GM19468 (cell line): ENCODE data around the gene BLVRA.
A peak's percentile ranks its signal among the peaks of the same experiment; 100 is the strongest.

Experiments
- ATAC-seq: cut with Tn5 transposase; IDR thresholded peaks from one replicate; pipeline ENCODE4 v1.9.1; 2021; ENCODE audit warnings: mild to moderate bottlenecking, moderate library complexity, moderate number of reproducible peaks; ENCODE audit not compliant: unreplicated experiment; ENCODE audit errors: extremely low read depth

Gene BLVRA

DNA sequence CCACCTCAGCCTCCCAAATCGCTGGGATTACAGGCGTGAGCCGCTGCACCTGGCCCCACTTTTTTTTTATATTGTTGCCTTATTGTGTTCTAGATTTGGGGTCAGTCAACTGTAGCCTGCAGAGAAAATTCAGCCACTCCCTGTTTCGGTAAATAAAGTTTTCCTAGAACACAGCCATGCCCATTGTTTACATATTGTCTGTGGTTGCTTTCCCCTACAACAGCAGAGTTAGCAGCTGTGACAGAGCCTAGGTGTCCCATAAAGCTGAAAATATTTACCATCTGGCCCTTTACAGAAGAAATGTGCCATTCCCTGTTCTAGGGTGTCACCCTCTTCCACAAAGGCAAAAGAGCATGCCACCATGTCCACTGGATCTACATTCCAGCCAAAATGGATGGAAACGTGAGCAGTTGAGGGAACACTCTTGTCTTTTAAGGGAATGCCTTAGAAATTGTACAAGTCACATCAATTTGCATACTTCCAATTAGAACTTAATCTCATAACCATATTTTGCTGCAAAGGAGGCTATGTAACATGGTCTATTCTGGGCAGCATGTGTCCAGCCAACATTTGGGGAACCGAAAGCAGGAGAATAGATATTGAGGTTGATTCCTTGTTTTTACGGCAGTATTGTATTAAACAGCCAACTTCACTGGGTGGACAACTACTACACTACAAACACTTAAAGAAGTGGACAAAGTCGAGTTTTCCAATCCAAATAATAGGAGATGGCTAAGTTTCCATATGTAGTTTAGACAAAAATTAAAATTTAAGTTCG lies 11.0 kb upstream of the BLVRA start:
- no peak for ATAC-seq

DNA sequence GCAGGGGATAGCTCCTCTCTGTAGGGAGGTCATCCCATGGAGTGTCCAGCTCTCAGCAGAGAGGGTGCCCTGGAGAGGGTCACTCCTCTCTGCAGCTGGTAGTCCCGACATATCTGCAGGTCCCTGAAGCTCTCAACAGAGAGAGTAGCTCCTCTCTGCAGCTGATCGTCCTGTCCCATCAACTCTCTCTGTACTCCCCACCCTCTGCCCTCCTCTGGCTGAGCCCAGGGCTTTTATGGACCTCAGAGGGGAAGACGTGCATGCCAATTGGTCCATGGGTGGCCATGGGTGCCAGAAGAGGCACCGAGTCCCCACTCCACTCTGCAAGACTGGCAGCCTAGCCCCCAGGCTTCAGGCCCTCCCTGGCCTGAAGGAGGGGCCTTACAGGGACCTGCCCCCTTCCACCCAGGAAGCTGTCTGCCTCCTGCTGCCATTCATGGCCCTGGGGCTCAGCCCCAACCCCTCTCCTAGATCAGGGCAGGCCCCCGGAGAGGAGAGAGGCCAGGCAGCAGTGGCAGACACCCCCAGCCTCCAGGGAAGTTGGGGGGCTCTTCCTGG lies 9.0 kb upstream of the BLVRA start:
- ATAC-seq: no peak

DNA sequence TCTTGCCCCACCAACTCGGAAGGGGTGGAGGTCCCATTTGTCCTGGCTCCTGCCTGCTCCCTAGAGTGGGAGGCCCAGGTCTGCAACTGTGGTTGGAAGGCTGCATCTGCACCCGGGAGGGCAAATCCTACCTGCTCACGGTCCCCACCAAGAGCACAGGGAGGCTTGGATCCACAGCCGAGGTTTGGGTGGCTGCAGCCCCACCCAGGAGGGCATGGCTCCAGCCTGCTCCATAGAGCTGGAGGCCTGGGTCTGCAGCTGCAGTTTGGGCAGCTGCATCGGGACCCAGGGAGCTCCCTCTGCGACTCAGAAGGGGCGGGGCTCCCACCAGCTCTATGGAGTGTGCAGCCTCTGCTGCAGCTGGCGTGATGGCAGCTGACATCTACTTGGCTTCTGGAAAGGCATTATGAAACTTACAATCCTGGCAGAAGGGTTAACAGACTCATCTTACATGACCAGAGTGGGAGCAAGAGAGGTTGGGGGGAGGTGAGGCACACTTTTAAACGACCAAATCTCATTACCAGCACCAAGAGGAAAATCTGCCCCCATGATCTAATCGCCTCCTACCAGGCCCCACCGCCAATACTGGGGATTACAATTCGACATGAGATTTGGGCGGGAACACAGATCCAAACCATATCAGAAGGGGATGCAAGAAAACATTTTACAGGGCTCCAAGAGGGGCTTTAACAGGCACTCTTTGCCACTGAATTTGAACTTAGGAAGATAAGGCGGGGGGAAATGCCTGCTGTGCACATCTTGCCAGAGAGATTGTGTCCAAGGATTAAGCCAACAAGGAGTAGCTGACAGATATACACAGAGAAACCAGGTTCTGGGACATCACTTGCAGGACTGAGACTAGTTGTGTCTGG lies 8.2 kb upstream of the BLVRA start:
- ATAC-seq: no peak

DNA sequence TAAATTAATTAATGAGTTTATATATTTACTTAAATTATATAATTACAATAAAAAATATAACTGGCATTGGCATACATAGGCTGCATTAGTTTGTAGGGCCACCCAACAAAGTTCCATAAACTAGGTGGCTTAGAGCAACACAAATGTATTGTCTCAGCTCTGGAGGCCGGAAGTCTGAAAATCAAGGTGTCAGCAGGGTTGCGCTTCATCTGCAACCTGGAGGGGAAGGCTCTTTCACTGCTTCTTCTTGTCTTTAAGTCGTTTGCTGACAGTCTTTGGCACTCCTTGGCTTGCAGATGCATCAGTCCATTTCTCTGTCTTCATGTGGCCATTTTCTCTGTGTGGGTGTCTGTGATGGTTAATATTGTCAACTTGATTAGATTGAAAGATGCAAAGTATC lies 6.1 kb upstream of the BLVRA start:
- ATAC-seq: no peak

DNA sequence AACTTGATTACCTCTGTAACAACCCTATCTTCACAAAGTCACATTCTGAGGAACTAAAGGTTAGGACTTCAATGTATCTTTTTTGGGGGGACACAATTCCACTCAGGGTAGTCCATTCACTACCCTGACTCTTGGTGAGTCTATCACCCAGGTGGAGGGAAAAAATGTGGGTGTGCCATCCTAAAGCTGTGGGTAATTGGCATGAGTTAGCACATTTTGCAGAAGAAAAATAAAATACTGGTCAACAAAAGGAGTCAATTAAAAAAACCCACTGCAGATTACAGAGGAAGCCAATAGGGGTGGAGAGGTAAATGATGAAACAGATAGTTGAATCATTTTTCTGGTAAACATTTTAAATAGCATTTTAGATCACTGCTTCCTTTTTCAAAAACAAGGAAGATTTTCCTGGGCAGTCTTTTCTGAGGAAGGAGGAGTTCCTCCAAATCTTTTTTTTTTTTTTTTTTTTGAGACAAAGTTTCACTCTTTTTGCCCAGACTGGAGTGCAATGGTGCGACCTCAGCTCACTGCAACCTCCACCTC lies 5.1 kb upstream of the BLVRA start:
- no peak for ATAC-seq

DNA sequence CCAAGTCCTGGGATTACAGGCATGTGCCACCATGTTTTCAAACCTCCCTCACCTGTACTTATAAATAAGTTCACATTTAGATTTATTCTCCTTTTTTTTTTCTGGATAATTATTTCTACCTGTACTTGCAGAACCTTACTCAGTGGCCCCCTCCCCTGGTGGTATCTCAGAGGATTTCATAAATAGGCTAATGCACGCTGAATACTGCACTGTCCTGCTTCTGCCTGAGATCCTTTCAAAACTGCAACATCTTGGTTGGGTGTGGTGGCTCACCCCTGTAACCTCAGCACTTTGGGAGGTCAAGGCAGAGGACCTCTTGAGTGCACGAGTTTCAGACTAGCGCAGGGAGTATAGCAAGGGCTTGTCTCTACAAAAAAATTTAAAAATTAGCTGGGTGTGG lies 4.6 kb upstream of the BLVRA start:
- ATAC-seq: no peak

DNA sequence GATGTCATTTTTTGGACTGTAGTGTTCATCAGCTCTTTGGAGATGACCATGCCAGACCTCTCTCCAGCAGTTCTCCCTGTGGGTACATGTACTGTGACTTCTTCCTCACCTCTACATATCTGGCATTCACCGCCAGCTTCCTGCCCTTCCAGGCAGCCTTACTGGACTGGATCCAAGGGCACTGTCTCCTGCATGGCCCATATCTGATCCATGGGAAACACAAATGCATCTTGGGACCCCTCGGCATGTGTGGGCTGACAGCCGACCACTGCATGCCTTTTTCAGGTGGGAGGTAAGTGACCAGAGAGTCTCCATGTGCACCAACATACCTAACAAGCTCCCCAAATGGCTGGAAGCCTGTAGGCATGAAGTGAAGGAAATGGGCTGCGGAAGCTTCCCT lies 3.9 kb upstream of the BLVRA start:
- no peak for ATAC-seq

DNA sequence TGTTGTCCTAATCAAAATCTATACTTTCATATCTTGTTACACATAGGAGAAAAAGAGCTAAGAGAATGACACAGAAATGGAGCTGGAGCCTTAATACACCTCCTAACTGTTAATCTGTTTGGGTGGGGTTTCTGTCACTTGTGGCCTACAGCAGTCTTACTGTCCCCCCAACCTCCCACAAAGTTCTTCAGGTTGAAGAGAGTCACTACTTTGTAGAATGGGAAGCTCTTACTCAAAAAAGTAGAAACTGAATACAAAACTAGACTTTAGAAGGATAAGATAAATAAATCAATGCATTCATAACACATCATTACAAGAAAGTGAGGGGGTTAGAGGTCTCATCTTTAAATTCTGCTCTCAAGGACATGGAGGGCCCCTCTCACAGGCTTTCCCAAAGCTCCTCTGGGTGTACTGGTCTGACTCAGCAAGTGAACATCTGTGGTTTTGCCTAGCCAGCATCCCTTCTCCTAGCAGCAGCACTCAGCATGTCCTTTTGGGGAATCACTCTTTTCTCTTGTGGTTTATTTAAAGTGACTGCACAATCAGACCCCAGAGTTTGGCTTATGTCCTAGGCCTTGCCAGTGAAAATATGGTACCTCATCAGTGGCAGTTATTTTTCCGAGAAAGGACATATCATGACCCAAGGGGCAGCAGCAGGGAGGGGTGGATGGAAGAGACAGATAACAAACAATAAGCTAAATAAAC lies 2.0 kb upstream of the BLVRA start:
- no peak for ATAC-seq

DNA sequence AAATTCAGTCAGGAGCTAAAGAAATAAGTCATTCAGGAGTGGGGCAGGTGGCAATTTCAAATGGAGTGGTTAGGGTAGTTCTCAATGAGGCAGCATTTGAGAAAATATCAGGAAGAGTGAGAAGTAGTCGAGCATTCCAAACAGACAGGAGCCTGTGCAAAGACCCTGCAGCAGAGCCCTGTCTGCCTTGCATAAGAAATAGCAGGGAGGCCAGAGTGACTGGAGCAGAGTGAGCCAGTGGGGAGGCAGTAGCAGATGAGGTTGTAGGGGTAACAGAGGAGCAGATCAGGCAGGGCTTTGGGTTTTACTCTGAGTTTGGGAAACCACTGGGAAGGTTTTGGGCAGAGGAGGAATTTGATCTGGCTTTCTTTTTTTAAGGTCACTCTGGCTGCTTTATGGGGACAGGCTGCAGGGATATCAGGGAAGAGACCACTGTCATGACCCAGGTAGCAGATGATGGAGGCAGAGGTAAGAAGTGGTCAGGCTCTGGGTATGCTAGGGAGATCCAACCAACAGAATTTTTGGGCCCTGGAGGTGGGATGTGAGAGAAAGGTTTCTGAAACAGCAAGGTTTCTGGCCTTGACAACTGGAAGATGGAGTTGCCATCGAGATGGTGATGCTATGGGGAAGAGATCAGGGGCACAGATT lies 1.3 kb upstream of the BLVRA start:
- ATAC-seq: no peak

DNA sequence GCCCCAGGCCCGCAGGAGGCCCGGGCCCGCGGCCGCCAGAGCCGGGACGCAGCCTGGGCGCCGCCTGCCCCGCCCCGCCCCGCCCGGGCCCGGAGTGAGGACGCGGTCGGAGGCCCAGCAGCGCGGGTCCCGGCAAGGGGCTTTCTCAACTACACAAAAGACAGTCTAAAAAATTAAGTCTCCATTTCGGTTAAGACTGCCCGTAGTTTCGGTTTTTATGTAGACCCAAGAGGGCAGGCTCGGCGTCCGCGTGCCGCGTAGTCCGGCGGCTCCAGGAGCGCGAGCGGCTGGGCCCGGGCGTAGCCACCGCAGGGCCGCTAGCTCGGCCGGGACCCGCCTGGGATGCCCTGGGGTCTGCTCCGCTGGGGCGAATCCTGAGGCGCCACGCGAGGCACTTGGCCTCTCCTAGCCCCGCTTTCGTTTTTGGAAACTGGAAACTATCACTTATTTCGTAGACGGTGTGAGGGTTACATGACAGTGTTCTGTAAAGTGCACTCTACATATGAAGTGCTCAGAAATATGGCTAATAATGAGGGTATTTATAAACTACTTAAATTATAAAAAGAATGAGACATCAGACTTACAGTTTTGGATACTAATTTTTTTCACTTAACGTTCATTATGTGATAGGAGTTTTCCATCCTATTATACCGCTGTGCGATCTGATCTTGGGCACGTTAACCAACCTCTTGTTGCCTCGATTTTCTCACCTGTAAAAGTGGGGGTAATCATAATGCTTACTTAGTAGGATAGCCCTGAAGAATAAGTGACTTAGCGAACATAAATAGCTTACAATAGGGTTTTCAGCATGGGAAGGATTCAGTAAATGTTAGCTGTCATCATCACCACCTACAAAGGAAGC lies 573 bp downstream of the BLVRA start:
- ATAC-seq: peak; percentile 42

DNA sequence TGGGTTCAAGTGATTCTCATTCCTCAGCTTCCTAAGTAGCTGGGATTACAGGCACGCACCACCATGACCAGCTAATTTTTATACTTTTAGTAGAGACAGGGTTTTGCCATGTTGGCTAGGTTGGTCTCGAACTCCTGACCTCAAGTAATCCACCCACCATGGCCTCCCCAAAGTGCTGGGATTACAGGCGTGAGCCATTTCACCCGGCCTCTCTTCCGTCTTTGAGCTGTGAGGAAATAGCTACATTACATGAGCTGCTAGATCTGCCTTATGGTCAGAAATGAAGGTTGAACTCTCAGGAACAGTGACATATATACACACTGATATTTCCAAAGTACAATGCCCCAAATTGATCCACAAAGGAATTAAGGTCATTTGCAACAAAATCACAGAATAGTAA lies 2.4 kb downstream of the BLVRA start:
- no peak for ATAC-seq

DNA sequence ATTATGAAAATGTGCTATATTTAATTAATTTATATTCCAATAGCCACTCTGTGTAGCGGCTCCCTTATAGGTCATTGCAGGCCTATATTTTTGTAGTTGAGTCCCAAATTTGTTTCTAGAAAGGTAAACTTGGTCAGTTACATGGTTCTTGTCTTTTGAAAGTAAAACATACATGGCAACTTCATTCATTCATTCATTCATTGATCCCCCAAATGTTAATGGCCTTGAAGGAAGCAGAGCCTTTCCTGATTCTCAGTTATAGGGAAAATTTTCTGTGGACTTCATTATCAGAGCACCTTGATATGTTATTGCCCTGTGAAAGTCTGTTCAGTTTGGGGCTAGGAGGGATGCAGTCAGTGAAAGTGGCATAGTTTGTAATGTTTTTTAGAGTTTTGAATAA lies 2.9 kb downstream of the BLVRA start:
- ATAC-seq: no peak

DNA sequence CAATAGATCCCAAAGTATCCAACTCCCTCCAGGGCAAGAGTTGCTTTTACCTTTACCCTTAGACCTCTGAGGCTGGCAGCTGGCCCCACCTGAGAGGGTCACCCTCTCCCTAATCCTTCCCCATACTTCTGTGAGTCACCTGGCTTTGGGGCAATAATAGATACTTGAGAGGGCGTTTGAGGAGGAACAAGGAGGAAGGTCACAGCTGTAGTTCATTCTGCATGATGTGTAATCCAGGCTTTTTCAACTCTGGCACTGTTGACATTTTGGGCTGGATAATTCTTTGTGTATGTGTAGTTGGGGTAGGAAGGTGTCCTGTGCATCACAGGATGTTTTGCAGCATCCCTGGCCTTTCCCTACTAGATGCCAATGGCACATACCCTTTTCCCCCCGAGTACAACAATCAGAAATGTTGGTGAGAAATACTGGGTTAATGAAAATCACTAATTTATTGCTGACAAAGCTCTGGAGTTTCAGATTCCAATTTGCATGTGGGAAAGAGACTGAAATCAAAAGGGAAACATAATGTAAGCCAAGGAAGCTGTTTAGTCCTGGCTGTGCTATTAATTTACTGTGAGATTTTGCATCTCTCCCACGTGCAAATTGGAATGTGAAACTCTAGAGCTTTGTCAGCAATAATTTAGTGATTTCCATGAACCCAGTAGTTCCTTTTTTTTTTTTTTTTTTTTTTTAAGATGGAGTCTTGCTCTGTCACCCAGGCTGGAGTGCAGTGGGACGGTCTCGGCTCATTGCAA lies 3.6 kb downstream of the BLVRA start:
- ATAC-seq: no peak

DNA sequence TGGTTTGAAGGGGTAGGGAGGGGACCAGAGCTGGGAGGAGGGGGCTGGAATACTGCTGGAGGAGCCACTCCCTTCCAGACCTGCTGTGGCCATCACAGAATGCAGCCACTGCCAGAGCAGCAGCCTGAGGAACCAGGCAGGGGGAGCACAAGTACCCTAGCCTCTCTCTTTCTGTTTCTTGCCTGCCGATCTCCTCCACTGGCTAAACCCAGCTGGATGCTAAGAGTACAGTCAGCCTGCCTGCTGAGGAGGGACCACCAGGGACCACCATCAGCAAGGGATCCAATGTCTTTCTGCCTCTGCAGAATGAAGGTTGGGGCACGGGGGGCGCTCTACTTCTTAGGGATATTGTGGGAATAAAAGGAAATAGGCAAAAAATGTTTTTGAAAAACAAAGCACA lies 4.7 kb downstream of the BLVRA start:
- no peak for ATAC-seq

DNA sequence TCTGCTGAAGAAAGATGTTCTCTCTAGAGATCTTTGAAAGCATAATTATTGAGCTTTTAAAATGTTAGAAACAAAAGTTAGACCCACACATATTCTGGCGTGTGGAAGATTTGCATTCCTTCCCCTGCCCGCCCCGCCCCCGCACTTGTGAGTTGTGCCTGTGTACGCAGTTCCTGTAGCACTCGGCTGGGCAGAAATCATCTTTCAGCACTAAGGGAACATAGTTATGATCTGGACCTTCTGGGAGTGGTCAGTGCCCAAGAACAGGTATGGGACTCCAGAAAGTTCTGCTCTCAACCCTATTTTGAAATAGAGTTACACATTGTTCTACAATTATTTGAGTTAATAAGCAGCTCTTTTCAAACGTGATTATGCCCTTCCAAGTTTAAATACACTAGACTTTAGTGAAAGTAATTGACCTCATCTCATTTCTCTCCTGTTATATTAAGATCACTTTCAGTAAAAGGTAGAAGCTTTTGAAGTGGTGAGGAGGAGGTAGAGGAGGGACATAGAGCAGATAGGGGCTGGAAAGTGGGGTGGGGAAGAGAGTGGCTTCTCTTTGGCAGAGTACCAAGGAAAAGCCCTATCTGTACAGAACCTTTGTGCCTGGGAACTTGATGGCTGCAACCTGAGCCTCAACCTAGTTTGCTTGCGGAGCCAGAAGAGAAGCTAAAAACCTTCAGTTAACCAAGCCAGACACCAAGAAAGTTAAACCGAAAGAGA lies 5.7 kb downstream of the BLVRA start:
- ATAC-seq: no peak

DNA sequence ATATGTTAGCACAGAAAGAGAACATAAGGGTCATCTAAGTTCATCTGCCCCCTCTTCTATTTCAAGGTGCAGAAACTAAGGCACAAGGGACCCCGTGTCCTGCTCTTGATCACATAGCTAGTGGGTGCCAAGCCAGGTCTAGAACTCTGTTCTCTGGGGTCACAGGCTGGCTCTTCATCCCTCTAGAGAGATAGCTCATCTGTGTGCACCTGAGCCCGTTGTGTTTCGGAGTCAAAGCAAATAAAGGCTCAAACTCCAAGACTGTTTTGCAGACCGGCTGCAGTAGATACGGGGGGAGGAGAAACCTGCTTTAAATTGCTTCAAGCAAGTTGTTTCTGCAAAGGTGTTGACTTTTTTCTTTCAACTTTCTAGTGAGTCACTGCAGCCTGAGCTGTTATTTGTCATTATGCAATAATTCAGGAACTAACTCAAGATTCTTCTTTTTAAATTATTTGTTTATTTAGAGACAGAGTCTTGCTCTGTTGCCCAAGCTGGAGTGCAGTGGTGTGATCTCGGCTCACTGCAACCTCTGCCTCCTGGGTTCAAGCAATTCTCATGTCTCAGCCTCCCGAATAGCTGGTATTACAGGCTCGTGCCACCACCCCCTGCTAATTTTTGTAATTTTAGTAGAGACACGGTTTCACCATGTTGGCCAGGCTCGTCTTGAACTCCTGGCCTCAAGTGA lies 6.5 kb downstream of the BLVRA start:
- ATAC-seq: no peak

DNA sequence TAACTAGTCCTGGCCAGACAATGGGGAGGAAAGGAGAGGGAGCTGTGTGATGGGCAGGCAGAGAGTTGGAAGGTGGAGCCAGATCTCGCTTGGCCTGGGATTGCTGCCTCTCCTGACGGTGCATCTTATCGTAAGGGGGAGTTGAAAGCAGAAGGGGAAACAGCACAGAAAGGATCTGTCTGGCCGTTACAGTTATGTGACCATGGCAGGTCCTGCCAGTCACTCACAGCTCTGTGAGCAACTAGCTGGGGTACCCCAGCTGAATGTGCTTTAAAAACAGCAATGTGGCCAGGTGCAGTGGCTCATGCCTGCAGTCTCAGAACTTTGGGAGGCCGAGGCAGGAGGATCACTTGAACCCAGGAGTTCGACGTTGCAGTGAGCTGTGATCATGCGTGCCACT lies 8.1 kb downstream of the BLVRA start:
- ATAC-seq: no peak
